ENCODE measurements around the gene UHMK1.

GRCh38 chr1:162485236-162485635 is 12.4 kb upstream of the UHMK1 start:
- TF ChIP-seq EZH2 (IDR thresholded peaks at IDR 0.05) (no peak), POLR2AphosphoS5 (IDR thresholded peaks at IDR 0.05; ENCODE audit: borderline replicate concordance, low read depth, low read length) (no peak), FOXP2 (optimal IDR thresholded peaks at IDR 0.05; ENCODE audit: control extremely low read depth, extremely low read length, insufficient read depth) (no peak)

All from SK-N-MC (cell line).